B cell (primary cell): ENCODE data around the gene NUCB2. TPM values are rescaled to one million over a fixed set of nuclear protein-coding genes. Genes with fewer than 3 reads are reported as not detected.

Experiments used
- ATAC-seq: fragments of 200-7000 bp; cut with Tn5 transposase; one replicate; pipeline ENCODE4 v1.10.0; 2021; ENCODE audit warnings: low read depth, mild to moderate bottlenecking, moderate number of reproducible peaks, moderate library complexity
- CTCF ChIA-PET: fragments of 350-600 bp; sonication (Branson Sonifier 250); formaldehyde crosslinking; loops from one replicate; lab custom pipeline; 2021; ENCODE audit warnings: antibody characterized with exemption, inconsistent platforms; lab: Charles Lee
- POLR2A ChIA-PET: fragments of 350-600 bp; sonication (Branson Sonifier 250); formaldehyde crosslinking; loops from one replicate; lab custom pipeline; 2021; ENCODE audit warnings: antibody characterized with exemption; lab: Charles Lee
- DNase-seq: peaks from one replicate; pipeline ENCODE4 v3.0.0; 2013
- H2AFZ ChIP-seq: 2 replicates; pipeline ENCODE4 v1.6.1; 2012; ENCODE audit warnings: mild to moderate bottlenecking, low read depth, low read length; ENCODE audit not compliant: insufficient read depth, poor library complexity, severe bottlenecking
- H3K27ac ChIP-seq, 2 donors: 1 replicate in 1 of 2; 2 replicates in 1 of 2; pipeline ENCODE4 v1.5.1; 2012 to 2013; ENCODE audit warnings: low read length in 2 of 2, mild to moderate bottlenecking in 2 of 2, moderate library complexity in 1 of 2
- H3K27me3 ChIP-seq, 4 experiments: fragments of 200-600 bp in 1 of 4; sonication (generic) in 1 of 4; replicated peaks in 1 of 4; 1 replicate in 2 of 4; 2 replicates in 2 of 4; pipeline versions ENCODE4 v1.6.1 to v1.7.0; 2013 to 2016; ENCODE audit warnings: low read length in 3 of 4, mild to moderate bottlenecking in 2 of 4, mixed read lengths in 1 of 4, moderate library complexity in 1 of 4; ENCODE audit not compliant: insufficient read depth in 4 of 4, control insufficient read depth in 3 of 4; ENCODE audit errors: control extremely low read depth in 1 of 4
- H3K36me3 ChIP-seq, 2 experiments: replicated peaks in 1 of 2; 1 replicate in 1 of 2; 2 replicates in 1 of 2; pipeline versions ENCODE4 v1.6.1 to v1.7.1; 2013; ENCODE audit warnings: low read length in 1 of 2; ENCODE audit not compliant: insufficient read depth in 2 of 2, control insufficient read depth in 1 of 2; ENCODE audit errors: control extremely low read depth in 1 of 2, extremely low read depth in 1 of 2
- H3K4me1 ChIP-seq, 2 donors: fragments of 200-600 bp in 1 of 2; sonication (generic) in 1 of 2; 1 replicate in 1 of 2; 2 replicates in 1 of 2; pipeline versions ENCODE4 v1.5.1 to v1.6.1; 2013 to 2017; ENCODE audit warnings: low read length in 2 of 2; ENCODE audit not compliant: control insufficient read depth in 2 of 2, insufficient read depth in 2 of 2
- H3K4me2 ChIP-seq: replicated peaks from 2 replicates; pipeline ENCODE3; 2012; ENCODE audit warnings: mild to moderate bottlenecking, low read depth, low read length; ENCODE audit not compliant: poor library complexity, severe bottlenecking
- H3K4me3 ChIP-seq, 5 experiments: fragments of 200-600 bp in 1 of 5; sonication (generic) in 1 of 5; 1 replicate in 3 of 5; 2 replicates in 2 of 5; pipeline versions ENCODE4 v1.5.1 to v1.7.0; 2011 to 2016; ENCODE audit warnings: low read length in 4 of 5, mild to moderate bottlenecking in 4 of 5, low read depth in 2 of 5, control low read depth in 1 of 5, moderate library complexity in 1 of 5; ENCODE audit not compliant: insufficient read depth in 1 of 5; ENCODE audit errors: control extremely low read depth in 1 of 5, extremely low read depth in 1 of 5
- H3K79me2 ChIP-seq: fragments of 200-600 bp; sonication (generic); one replicate; pipeline ENCODE4 v1.6.0; 2016; ENCODE audit warnings: low read length; ENCODE audit not compliant: control insufficient read depth, insufficient read depth
- H3K9ac ChIP-seq: fragments of 200-600 bp; sonication (generic); 2 replicates; pipeline ENCODE4 v1.6.1; 2017; ENCODE audit warnings: mild to moderate bottlenecking, low read length, moderate library complexity
- H3K9me3 ChIP-seq, 3 donors: one replicate each; pipeline versions ENCODE4 v1.6.1 to v1.7.1; 2013; ENCODE audit warnings: low read length in 2 of 3; ENCODE audit not compliant: control insufficient read depth in 2 of 3, insufficient read depth in 1 of 3; ENCODE audit errors: control extremely low read depth in 1 of 3
- H4K20me1 ChIP-seq: 2 replicates; pipeline ENCODE4 v1.6.0; 2012; ENCODE audit warnings: mild to moderate bottlenecking, low read length; ENCODE audit not compliant: insufficient read depth, control insufficient read depth, poor library complexity, severe bottlenecking
- H3K27ac Mint-ChIP-seq: one replicate; pipeline ENCODE4 v1.8.0; 2021; ENCODE audit warnings: mixed read lengths
- H3K27me3 Mint-ChIP-seq: one replicate; pipeline ENCODE4 v1.8.0; 2021; ENCODE audit warnings: mixed read lengths
- H3K4me1 Mint-ChIP-seq: one replicate; pipeline ENCODE4 v1.8.0; 2021; ENCODE audit warnings: mixed read lengths
- H3K4me3 Mint-ChIP-seq: one replicate; pipeline ENCODE4 v1.8.0; 2021; ENCODE audit warnings: mixed read lengths
- H3K9me3 Mint-ChIP-seq: one replicate; pipeline ENCODE4 v1.8.0; 2022; ENCODE audit warnings: mixed read lengths; ENCODE audit not compliant: insufficient read depth
- EZH2 ChIP-seq: IDR thresholded peaks from 2 replicates; pipeline ENCODE4 v1.6.1; 2012; ENCODE audit warnings: borderline replicate concordance, low read depth, mild to moderate bottlenecking, moderate library complexity, low read length; ENCODE audit not compliant: insufficient read depth, poor library complexity, severe bottlenecking
- WGBS: methylation state at CpG from one replicate; pipeline ENCODE4 v1.1.5; 2013; ENCODE audit warnings: missing lambda C conversion rate; ENCODE audit not compliant: insufficient coverage; 5-methylcytosine and 5-hydroxymethylcytosine counted together
- intact Hi-C: fragments of 100-400 bp; cut with micrococcal nuclease; formaldehyde crosslinking; loops from one replicate; pipeline ENCODE4 v1.10.0; 2022
- polyA plus RNA-seq: library from polyadenylated mRNA; depleted of rRNA; stranded (reverse); fragments of >200 nt; gene quantifications from 2 replicates; pipeline ENCODE4 v1.2.3, GENCODE V29; 2012
- total RNA-seq, 2 donors: library from RNA; stranded (reverse); fragments of 120-200 nt in 1 of 2; gene quantifications; 1 replicate in 1 of 2; 2 replicates in 1 of 2; pipeline versions ENCODE4 v1.2.3 to v1.2.4, GENCODE V29; 2013 to 2022
- TF ChIP-seq, protein P1 (sequence below): fragments of 200-600 bp; IDR thresholded peaks from one replicate; pipeline ENCODE4 v1.8.0; 2022; ENCODE audit warnings: antibody characterized with exemption, mild to moderate bottlenecking

The NUCB2 gene
- total and polyA plus RNA-seq, 2 donors (not counting 1 experiment from before 2014, with no cell fraction given), result 1.8 to 6.8 TPM

DNA sequence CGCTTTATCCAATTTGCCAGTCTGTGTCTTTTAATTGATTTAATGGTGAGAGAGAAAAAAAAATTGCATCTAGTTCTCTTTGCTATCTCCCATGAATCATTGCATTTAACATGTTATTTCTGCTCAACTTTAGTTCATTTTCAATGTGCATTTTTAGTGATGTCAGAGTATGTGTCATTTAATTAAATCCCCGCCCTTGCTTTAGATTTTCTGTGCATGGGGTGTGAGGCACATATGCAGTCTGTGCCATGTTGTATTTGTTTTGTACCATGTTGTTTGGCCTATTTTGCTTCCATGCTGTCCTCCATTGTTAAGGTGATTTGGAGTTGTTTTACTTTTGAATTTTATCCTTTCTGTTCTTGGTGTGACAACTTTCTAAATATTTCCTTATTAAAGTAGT is 66.7 kb downstream of the NUCB2 start:
- no peak overlapping the region for H3K4me3 Mint-ChIP-seq
- Histone ChIP-seq H3K4me3 (no peak overlapping the region), H3K79me2 (no peaks in the 10 kb centered on the region), H3K36me3 (no peaks in the 10 kb centered on the region), H3K4me1 (no peaks in the 10 kb centered on the region), H3K9ac (no peak overlapping the region), H2AFZ (no peak overlapping the region), H3K9me3 (no peaks in the 10 kb centered on the region), H3K4me2 (no peak overlapping the region), H3K27me3 (no peaks in the 10 kb centered on the region), H4K20me1 (no peaks in the 10 kb centered on the region), H3K27ac (no peak overlapping the region)
- DNase-seq (no peak), ATAC-seq (no peak)
- ChIA-PET POLR2A (no interaction called here), CTCF (no interaction called here)
- H3K9me3 Mint-ChIP-seq, result no peaks in the 10 kb centered on the region
- no peaks in the 10 kb centered on the region for H3K27me3 Mint-ChIP-seq
- intact Hi-C loops, result no loop called here
- no peak for TF ChIP-seq EZH2
- H3K4me1 Mint-ChIP-seq, result no peaks in the 10 kb centered on the region
- 100% methylated on average over 1 of the region's 2 CpGs for WGBS
- no peak overlapping the region for H3K27ac Mint-ChIP-seq

DNA sequence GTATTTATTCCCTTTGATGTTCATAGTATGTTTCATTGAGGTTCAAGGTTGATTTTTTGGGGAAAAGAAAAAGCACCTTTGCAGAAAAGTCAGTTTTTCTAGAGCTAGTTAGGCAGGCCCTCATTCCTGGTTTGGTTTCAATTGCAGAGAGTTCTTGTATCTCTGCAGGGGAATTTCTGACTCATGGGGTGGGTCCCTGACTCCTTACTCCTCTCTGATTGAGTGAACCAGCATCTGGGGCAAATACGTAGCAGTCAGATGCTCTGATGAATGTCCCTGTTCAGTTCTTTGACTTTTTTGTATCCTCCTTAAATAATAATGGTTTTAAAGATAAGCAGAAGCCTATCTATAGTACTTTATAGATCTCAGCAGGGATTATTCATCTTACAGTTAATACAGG is 67.4 kb downstream of the NUCB2 start:
- Mint-ChIP-seq H3K4me3 (no peak overlapping the region), H3K27me3 (no peaks in the 10 kb centered on the region), H3K4me1 (no peaks in the 10 kb centered on the region), H3K27ac (no peak overlapping the region), H3K9me3 (no peaks in the 10 kb centered on the region)
- CTCF ChIA-PET, result no interaction called here
- DNase-seq, result no peak
- no peaks in the 10 kb centered on the region for H4K20me1 ChIP-seq
- H3K79me2 ChIP-seq, result no peaks in the 10 kb centered on the region
- no peak overlapping the region for H3K27ac ChIP-seq
- intact Hi-C loops, result no loop called here
- H3K9me3 ChIP-seq, result no peaks in the 10 kb centered on the region
- no peaks in the 10 kb centered on the region for H3K27me3 ChIP-seq
- TF ChIP-seq EZH2, result no peak
- TF ChIP-seq, protein P1, sequence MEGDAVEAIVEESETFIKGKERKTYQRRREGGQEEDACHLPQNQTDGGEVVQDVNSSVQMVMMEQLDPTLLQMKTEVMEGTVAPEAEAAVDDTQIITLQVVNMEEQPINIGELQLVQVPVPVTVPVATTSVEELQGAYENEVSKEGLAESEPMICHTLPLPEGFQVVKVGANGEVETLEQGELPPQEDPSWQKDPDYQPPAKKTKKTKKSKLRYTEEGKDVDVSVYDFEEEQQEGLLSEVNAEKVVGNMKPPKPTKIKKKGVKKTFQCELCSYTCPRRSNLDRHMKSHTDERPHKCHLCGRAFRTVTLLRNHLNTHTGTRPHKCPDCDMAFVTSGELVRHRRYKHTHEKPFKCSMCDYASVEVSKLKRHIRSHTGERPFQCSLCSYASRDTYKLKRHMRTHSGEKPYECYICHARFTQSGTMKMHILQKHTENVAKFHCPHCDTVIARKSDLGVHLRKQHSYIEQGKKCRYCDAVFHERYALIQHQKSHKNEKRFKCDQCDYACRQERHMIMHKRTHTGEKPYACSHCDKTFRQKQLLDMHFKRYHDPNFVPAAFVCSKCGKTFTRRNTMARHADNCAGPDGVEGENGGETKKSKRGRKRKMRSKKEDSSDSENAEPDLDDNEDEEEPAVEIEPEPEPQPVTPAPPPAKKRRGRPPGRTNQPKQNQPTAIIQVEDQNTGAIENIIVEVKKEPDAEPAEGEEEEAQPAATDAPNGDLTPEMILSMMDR, result no peak
- H3K4me2 ChIP-seq, result no peak overlapping the region
- POLR2A ChIA-PET, result no interaction called here
- ATAC-seq, result no peak
- no peaks in the 10 kb centered on the region for H3K4me1 ChIP-seq
- WGBS, result no CpG with 5 or more reads among the region's 1 CpG
- no peak overlapping the region for H3K4me3 ChIP-seq
- H3K9ac ChIP-seq, result no peak overlapping the region
- H3K36me3 ChIP-seq, result no peaks in the 10 kb centered on the region
- H2AFZ ChIP-seq, result no peak overlapping the region
